ENCODE data around the gene ADAMTS5. TPM values are rescaled to one million over a fixed set of nuclear protein-coding genes. Genes with fewer than 3 reads are reported as not detected.

The ADAMTS5 gene
- total RNA-seq, 2 experiments from 2014 or later, result not detected

- no peak overlapping the region for H3K27ac Mint-ChIP-seq
- DNase-seq, result no peak
- H3K4me3 Mint-ChIP-seq, result no peak overlapping the region
- H3K4me1 Mint-ChIP-seq, result no peaks in the 10 kb centered on the region
- no peaks in the 10 kb centered on the region for H3K9me3 Mint-ChIP-seq (ENCODE audit: low read depth)
- no peak for ATAC-seq
- H3K36me3 Mint-ChIP-seq, result no peaks in the 10 kb centered on the region
- H3K27me3 Mint-ChIP-seq, result no peaks in the 10 kb centered on the region
- CTCF ChIA-PET, result no interaction called here
These were observed 65.9 kb downstream of the ADAMTS5 start for GRCh38 chr21:26900980-26901379.

- CTCF ChIA-PET, result no interaction called here
- H3K9me3 Mint-ChIP-seq (ENCODE audit: low read depth), result no peaks in the 10 kb centered on the region
- H3K4me1 Mint-ChIP-seq, result no peaks in the 10 kb centered on the region
- H3K36me3 Mint-ChIP-seq, result no peaks in the 10 kb centered on the region
- H3K27ac Mint-ChIP-seq, result no peak overlapping the region
- ATAC-seq (no peak), DNase-seq (no peak)
- no peak overlapping the region for H3K4me3 Mint-ChIP-seq
- H3K27me3 Mint-ChIP-seq, result no peaks in the 10 kb centered on the region
These were observed 74.7 kb downstream of the ADAMTS5 start for GRCh38 chr21:26892151-26892550.

DNA sequence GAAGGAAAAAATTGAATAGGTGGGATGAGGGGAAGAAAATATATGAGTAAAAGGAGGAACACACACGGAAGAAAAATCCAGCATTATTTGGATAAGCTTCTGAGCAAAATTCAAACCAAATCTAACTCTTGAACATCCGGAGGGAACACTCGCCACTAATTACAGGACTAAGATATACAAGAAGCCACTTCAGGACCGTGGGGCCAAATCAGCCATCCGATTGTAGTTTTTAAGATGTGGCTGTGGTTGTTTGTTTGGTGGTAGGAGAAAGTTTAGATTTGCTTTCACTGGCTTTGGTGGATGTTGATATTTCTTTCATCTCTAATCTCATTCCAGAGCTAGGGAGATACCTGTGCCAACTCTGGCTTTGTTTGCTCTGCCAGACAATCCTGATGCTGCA, 78.0 kb downstream of the ADAMTS5 start:
- ATAC-seq, result no peak
- no peaks in the 10 kb centered on the region for H3K9me3 Mint-ChIP-seq (ENCODE audit: low read depth)
- no peak overlapping the region for H3K27ac Mint-ChIP-seq
- H3K27me3 Mint-ChIP-seq, result no peaks in the 10 kb centered on the region
- no peaks in the 10 kb centered on the region for H3K4me1 Mint-ChIP-seq
- H3K4me3 Mint-ChIP-seq, result no peak overlapping the region
- no peak for DNase-seq
- CTCF ChIA-PET, result interaction anchor here (0.6 kb wide), 1 partner anchor 9 kb away, joined by 3 read pairs; no protein-coding TSS in a partner anchor
- H3K36me3 Mint-ChIP-seq, result no peaks in the 10 kb centered on the region

- no peak overlapping the region for H3K4me3 Mint-ChIP-seq
These were observed 78.6 kb downstream of the ADAMTS5 start for GRCh38 chr21:26888256-26888655.

DNA sequence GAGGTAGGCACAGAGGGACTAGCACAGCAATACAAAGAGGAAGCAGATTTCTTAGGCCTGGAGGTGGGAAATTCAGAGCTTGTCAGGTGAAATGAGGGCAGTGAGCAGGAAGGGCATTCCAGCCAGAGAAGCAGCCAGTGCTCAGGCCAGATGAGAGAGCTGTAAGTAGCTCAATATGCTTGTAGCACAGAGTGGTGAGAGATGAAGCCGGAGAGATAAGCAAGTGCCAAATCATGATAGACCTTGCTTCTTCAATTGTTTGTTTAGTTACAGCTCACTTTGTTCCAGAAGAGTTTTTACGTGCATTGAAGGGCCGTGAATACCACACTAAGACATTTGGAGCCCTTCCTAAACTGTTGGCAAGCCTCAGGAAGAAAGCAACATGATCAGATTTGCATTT, 79.6 kb downstream of the ADAMTS5 start:
- no peaks in the 10 kb centered on the region for H3K27me3 Mint-ChIP-seq
- no peak for DNase-seq
- H3K36me3 Mint-ChIP-seq, result no peaks in the 10 kb centered on the region
- CTCF ChIA-PET, result no interaction called here
- no peak overlapping the region for H3K27ac Mint-ChIP-seq
- no peak overlapping the region for H3K4me3 Mint-ChIP-seq
- H3K9me3 Mint-ChIP-seq (ENCODE audit: low read depth), result no peaks in the 10 kb centered on the region
- ATAC-seq, result no peak
- no peaks in the 10 kb centered on the region for H3K4me1 Mint-ChIP-seq

More at GRCh38 chr21:26888256-26888655, 78.6 kb downstream of the ADAMTS5 start:
- Mint-ChIP-seq H3K9me3 (ENCODE audit: low read depth) (no peaks in the 10 kb centered on the region), H3K4me1 (no peaks in the 10 kb centered on the region), H3K27me3 (no peaks in the 10 kb centered on the region), H3K36me3 (no peaks in the 10 kb centered on the region), H3K27ac (no peak overlapping the region)
- CTCF ChIA-PET, result interaction anchor here (0.6 kb wide), 1 partner anchor 9 kb away, joined by 3 read pairs; no protein-coding TSS in a partner anchor
- ATAC-seq (no peak), DNase-seq (no peak)

DNA sequence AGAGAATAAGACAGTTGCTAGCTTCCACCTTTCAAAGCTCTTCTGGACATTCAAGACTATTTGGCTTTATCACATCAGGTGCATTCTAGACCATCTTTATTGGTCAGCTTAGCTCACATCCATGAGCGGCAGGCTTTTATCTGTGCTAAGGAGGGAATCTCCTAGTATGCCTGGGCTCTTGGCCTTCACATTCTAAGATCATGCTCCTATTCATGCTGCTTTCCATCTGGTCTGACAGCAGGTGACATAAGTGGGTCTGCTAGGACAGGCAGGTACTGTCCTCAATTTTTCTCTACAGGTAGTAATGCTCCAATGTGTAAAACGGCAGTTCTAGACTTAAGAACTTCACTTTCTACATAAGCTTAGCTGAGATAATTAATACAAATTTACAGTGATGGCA, 82.5 kb downstream of the ADAMTS5 start:
- Mint-ChIP-seq H3K9me3 (ENCODE audit: low read depth) (no peaks in the 10 kb centered on the region), H3K4me1 (no peaks in the 10 kb centered on the region), H3K36me3 (no peaks in the 10 kb centered on the region), H3K27me3 (no peaks in the 10 kb centered on the region), H3K27ac (no peak overlapping the region), H3K4me3 (no peak overlapping the region)
- no peak for DNase-seq
- no peak for ATAC-seq
- CTCF ChIA-PET, result no interaction called here

DNA sequence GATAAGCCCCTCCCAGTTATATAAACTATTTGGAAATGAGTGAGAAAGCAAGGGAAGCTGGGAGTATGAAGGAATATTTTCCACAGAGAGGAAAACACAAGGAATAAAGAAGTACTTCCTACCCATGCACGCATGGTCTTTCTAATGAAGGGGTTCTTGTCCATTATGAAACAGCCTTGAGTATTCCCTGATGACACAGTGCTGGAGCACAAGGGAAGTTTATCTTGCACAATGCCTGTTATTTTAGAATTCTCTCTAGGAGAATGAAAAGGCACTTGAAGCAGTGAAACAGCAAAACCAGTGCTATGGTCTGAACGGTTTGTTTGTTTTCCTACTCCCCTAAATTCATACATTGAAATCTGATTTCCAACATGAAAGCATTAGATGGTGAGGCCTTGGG, 83.1 kb downstream of the ADAMTS5 start:
- Mint-ChIP-seq H3K9me3 (ENCODE audit: low read depth) (no peaks in the 10 kb centered on the region), H3K27me3 (no peaks in the 10 kb centered on the region), H3K4me3 (no peak overlapping the region), H3K36me3 (no peaks in the 10 kb centered on the region), H3K4me1 (no peaks in the 10 kb centered on the region), H3K27ac (no peak overlapping the region)
- no peak for DNase-seq
- ATAC-seq, result no peak
- CTCF ChIA-PET, result no interaction called here

DNA sequence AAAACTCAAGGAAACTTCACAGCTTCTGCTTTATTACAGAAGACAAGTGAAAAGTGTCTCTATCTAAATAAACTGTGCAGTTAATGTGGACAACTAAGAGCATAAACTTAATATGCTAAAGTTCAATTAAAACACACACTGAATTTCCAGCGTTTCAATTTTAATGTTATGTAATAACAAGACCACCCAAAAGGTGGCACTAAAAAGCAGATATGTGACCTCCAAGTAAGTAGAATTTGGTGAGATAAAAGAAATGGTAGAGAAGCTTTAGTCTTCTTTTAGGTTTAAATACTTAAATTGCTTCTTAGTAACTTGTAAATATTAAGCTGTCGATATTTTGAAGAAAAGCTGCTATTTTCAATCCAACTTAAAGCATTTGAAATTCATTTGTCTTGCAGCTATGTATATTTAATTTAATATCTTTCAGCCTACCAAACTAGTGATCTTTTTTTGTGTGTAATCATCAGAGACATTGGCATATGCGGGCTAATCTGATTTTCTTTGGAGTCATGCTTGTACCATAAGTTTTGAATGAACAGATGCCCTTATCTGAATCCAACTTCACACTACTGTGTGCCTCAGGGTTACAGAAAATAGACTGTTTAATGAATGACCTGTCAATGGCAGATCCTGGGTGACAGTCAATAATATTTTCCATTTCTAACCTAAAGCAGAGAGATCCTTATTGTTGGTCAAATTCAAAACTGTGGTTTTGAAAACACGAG, 85.2 kb downstream of the ADAMTS5 start:
- Mint-ChIP-seq H3K9me3 (ENCODE audit: low read depth) (no peaks in the 10 kb centered on the region), H3K36me3 (no peaks in the 10 kb centered on the region), H3K27ac (no peak overlapping the region), H3K4me1 (no peaks in the 10 kb centered on the region), H3K27me3 (no peaks in the 10 kb centered on the region), H3K4me3 (no peak overlapping the region)
- ATAC-seq (no peak), DNase-seq (no peak)
- CTCF ChIA-PET, result interaction anchor here (1.5 kb wide), 1 partner anchor 819 kb away, joined by 3 read pairs; no protein-coding TSS in a partner anchor

- no peaks in the 10 kb centered on the region for H3K4me1 Mint-ChIP-seq
- CTCF ChIA-PET, result no interaction called here
- ATAC-seq, result no peak
- H3K27me3 Mint-ChIP-seq, result no peaks in the 10 kb centered on the region
- H3K36me3 Mint-ChIP-seq, result no peaks in the 10 kb centered on the region
- no peak overlapping the region for H3K27ac Mint-ChIP-seq
- no peaks in the 10 kb centered on the region for H3K9me3 Mint-ChIP-seq (ENCODE audit: low read depth)
- no peak overlapping the region for H3K4me3 Mint-ChIP-seq
- DNase-seq, result no peak
These were observed 89.9 kb downstream of the ADAMTS5 start for GRCh38 chr21:26877018-26877417.

DNA sequence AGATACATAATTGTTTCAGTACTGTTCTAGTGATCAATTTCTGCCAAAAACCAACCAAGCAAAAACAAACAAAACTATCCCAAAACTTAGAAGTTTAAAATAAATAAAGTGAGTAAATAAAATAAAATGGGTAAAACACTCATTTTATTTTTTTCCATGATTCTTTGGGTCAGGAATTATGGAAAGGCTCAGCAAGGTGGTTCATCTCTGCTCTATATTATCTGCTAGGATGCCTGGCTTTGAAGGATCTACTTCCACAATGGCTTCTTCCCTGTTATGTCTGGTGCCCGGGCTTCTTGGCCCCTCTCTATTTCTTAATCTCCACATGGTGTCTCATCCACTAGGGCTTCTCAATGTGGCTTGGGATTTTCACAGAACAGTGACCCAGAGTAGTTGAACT, 92.5 kb downstream of the ADAMTS5 start:
- Mint-ChIP-seq H3K4me1 (no peaks in the 10 kb centered on the region), H3K27me3 (no peaks in the 10 kb centered on the region), H3K9me3 (ENCODE audit: low read depth) (no peaks in the 10 kb centered on the region), H3K4me3 (no peak overlapping the region), H3K36me3 (no peaks in the 10 kb centered on the region), H3K27ac (no peak overlapping the region)
- no peak for DNase-seq
- CTCF ChIA-PET, result no interaction called here
- no peak for ATAC-seq

Small RNA genes lying within 50 kb of the gene (microRNA-seq; reads per million reads assigned to microRNA genes)
- not detected for gene MIR4759

Other genes with a start within 250 kb of the ADAMTS5 start
- gene ADAMTS1, start 121.7 kb downstream of the ADAMTS5 start, total RNA-seq, result 1 to 10 TPM in 1 of 2 experiments, under 1 TPM in 1; 0.89 to 2.0 TPM

Data from activated CD8-positive, alpha-beta memory T cell treated with anti-CD3 and anti-CD28 coated beads, Interleukin-2, amount 10 ng/mL, durations not matched to agents 7 days and 5 days (primary cell).